GM11168 (cell line): ENCODE data around the gene CSRNP2.

Experiments
- in situ Hi-C: fragments of 300-500 bp; cut with MboI; formaldehyde crosslinking; loops from one replicate; pipeline ENCODE4 v1.12.0; 2022; ENCODE audit warnings: low sequenced_read_pairs; ENCODE audit not compliant: unreplicated experiment

The CSRNP2 gene, protein sequence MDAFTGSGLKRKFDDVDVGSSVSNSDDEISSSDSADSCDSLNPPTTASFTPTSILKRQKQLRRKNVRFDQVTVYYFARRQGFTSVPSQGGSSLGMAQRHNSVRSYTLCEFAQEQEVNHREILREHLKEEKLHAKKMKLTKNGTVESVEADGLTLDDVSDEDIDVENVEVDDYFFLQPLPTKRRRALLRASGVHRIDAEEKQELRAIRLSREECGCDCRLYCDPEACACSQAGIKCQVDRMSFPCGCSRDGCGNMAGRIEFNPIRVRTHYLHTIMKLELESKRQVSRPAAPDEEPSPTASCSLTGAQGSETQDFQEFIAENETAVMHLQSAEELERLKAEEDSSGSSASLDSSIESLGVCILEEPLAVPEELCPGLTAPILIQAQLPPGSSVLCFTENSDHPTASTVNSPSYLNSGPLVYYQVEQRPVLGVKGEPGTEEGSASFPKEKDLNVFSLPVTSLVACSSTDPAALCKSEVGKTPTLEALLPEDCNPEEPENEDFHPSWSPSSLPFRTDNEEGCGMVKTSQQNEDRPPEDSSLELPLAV

GRCh38 chr12:51083126-51083833 lies at the start of gene CSRNP2:
Gene CSRNP2 (minus strand): TSS chr12:51083596. CDS start chr12:51076561, 7,035 bp downstream.
- in situ Hi-C loops, result no loop called here

- in situ Hi-C loops, result no loop called here
Observed at GRCh38 chr12:51132693-51133092, 49.3 kb upstream of the CSRNP2 start.

DNA sequence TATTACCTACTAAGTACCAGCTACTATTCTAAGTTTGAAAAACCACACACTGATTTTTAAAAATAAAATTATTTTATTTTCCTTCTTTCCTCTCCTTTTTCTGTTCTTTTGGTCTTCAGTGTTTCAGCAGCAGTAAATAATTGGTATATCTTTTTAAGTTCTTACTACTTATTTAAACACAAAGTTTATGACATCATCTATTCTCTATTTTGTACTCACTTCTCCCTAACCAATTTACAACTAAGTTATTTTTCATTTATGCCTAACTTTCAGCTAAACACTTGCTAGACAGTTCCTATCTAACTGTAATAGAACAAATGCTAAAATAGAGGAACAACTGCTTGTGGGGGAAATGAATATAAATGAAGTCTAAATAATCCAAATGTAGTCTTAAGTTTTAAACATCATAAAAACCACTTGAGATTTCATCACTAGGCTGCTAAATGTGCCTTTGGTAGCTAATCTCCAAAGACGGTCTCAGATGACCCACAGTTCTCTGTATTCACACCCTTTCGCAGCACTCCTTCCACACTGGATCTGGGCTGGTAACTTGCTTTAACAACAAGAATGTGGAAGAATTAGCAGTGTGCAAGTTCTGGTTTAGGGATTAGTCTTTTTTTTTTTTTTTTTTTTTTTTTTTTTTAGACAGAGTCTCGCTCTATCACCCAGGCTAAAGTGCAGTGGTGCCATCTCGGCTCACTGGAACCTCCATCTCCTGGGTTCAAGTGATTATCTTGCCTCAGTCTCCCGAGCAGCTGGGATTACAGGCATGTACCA lies 48.5 kb upstream of the CSRNP2 start:
- in situ Hi-C loops, result no loop called here

- in situ Hi-C loops, result no loop called here
Observed at GRCh38 chr12:51128919-51129318, 45.5 kb upstream of the CSRNP2 start.

DNA sequence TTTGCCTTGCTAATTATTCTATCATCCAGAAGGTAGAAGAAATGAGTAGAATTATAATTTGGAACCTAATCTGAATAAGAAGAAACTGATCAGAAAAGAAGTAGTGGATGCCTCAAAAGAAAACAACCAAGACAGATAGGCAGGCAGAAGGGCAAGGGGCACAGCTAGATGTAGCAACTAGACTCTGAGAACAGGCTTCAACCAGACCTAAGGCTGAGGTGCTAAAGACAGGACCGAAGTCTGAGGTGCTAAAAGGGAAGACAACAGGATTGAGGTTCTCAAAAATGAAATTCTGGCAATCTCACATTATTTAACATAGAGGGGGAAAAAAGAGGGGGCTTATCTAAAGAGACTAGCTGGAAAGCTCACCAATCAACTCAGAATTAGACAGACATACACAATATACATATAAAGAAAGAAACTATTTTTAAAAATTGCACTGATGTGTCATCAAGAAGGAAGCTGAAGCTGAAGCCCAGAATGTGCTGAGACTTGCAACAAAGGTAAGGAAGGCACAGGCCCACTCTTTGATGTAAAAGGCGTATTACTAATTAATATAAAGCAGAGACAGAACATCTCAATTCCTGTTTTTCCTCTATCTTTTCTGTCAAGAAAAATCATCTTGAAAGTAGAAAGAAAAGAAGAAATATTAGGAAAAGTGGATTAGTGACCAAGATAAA lies 43.8 kb upstream of the CSRNP2 start:
- in situ Hi-C loops, result no loop called here

DNA sequence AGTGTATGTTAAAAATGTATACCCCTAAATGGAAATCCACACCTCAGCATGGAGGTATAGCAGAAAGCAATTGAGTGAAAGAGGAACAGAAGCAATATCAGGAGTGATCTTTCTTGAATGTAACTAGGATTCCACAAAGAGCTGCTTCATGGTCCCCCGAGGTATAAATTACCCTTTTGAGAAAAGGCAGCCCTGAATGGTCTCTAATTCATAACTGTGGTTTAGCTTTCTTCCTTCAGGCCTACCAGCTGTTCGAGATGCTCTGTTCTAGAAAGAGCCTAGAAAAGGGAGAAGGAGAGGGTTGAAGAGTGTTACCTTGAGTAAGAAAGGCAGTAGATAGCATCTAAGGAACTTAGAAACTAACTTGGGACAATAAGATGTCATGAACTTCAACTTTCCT lies 42.9 kb upstream of the CSRNP2 start:
- in situ Hi-C loops, result no loop called here

- in situ Hi-C loops, result no loop called here
Observed at GRCh38 chr12:51124504-51124903, 41.1 kb upstream of the CSRNP2 start.

DNA sequence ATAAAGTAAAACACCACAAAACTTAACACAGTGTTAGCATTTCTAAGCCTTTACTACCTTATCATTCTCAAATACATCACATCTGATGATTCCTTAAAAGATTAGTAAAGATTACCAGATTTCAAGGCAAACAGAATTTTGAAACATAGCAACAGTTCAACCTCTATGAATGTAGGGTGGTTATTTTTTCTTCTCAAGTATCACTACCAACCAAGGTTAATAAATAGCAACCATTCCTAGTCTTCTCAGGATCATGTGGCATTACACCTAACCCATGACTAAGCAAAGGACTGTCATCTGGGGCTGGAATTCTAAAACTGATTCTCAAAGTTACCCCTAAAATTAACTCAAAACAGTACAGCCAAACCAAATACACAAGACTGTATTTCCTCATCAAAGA lies 39.4 kb upstream of the CSRNP2 start:
- in situ Hi-C loops, result no loop called here

DNA sequence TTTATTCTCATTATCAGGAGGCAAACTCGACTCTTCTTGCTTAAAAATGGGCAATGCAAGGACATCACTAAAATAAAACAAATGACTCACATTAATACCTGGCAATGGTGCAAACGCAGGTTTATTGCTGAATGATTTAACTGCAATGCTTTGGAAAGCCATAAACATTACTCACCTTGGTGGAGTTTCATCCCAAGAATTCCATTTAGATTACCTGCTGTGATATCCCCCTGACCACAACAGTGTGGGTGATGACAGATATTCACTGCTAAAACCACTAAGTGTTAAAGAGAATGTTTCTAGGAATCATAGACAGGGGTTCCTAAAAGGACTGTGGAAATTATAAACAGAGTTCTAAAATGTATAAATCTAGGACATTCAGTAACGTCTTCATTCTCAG lies 35.3 kb upstream of the CSRNP2 start:
- in situ Hi-C loops, result no loop called here

GRCh38 chr12:51115533-51115932 lies 32.1 kb upstream of the CSRNP2 start:
- in situ Hi-C loops, result no loop called here

DNA sequence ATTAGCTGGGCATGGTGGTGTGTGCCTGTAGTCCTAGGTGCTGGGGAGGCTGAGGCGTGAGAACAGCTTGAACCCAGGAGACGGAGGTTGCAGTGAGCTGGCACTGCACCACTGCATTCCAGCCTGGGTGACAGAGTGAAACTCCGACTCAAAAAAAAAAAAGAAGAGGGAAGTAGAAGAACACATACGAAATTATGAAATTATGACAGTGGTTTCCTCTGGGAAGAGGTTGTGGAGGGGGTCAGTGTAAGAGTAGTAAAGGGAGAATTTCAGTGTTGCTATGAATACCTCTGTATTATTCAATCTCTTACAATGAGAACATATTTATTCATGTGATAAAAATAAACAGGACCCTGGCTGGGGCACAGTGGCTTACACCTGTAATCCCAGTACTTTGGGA lies 24.7 kb upstream of the CSRNP2 start:
- in situ Hi-C loops, result no loop called here

- in situ Hi-C loops, result no loop called here
Observed at GRCh38 chr12:51103977-51104376, 20.6 kb upstream of the CSRNP2 start.

DNA sequence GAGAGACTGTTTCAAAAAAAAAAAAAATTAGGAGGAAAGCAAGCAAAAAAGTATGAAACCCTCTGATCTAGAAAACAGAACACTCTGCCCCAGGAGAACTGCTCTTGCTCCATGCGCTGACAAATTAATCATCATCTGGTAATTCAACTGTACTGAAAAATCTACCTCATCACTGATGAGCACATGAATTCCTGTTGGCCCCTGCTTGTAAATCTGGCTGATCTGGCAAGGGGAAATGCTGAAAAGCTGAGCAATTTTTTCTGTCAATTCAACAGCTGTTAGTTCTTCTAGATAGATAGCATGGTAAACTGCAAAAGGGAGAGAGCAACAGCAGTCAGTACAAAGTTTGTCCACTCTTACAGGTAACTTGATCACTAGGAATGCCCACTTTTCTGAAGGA lies 15.2 kb upstream of the CSRNP2 start:
- in situ Hi-C loops, result no loop called here

DNA sequence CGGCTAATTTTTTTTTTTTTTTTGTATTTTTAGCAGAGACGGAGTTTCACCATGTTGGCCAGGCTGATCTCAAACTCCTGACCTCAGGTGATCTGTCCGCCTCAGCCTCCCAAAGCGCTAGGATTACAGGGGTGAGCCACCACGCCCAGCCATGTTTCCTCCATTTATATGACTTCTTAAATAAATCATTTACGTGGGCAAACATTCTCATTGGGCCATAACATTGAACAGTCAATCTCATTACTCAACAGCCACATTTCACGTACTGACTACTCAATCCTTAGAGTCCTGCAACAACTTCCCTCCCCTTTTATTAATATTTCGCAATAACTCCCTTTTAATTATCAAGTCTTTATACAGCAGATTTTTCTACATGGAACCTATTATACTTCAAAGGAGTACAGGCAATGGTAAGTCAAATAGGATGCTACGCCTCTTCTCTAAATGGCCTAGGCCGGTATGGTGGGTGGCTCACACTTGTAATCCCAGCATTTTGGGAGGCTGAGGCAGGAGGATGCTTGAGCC lies 7.4 kb upstream of the CSRNP2 start:
- in situ Hi-C loops, result no loop called here

DNA sequence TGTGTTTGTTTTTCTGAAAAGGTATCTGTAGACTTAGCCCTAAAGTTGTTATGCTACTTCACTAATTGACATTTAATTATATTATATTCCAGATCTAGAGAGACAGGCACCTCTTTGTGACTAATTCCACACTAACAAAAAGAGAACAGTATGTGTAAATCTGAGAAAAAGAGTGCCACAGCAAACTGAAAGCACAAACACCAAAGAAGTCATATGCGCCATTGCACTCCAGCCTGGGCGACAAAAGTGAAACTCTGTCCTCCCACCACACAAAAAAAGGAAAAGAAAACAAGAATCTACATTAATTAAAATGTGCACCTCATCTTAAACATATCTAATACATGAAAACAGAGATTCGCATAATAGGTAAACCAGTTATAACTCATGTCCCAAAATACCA lies 4.4 kb upstream of the CSRNP2 start:
- in situ Hi-C loops, result no loop called here

- in situ Hi-C loops, result no loop called here
Observed at GRCh38 chr12:51086933-51087332, 3.5 kb upstream of the CSRNP2 start.

DNA sequence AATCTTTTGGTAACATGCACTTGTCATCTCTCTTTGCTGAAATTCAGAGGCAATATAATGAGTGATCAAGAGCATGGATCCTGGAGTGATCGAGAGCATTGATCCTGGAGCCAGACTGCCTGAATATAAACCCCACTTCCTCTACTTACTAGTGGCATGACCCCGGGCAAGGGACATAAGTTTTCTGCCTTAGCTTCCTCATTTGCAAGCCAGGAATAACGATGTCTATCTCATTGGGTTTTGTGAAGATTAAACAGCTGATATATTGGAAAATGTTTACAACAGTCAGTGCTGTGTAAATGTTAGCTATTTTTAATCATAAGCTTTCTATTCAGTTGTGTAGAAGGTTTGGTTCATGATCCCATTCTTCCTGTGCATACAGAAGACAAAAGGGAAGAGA lies 2.4 kb upstream of the CSRNP2 start:
- in situ Hi-C loops, result no loop called here

DNA sequence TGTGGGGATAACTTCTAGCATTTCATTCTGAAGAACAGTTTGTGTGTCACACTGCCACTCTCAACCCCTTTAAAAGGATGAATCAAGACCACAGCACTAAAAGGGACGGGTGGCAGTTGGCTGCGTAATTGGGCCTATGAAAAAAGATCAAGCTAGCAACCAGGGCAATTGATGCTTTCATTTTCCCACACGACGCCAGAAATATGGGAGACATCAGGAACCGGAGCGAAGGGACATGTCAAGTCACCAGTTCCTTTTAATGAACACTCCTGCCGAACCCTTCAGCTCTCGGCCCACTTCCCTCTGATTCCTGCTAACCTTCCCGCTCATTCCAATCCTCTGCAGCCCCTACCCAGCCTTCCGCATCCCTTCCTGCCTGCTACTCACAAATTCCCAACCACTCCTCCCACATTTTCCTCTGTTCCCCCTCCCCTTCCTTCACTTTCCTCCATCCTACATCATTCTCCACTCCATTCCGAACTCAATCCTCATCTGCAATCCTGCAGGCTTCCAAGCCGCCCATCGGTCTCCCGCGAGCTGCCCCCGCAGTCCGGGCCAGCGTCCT lies 753 bp downstream of the CSRNP2 start:
- in situ Hi-C loops, result no loop called here

GRCh38 chr12:51081421-51081820 lies 2.0 kb downstream of the CSRNP2 start:
- in situ Hi-C loops, result no loop called here

GRCh38 chr12:51080136-51080535 lies 3.3 kb downstream of the CSRNP2 start:
- in situ Hi-C loops, result no loop called here
